Measurements from ENCODE around the gene FOXS1. TPM values are rescaled to one million over a fixed set of nuclear protein-coding genes. Genes with fewer than 3 reads are reported as not detected.

FOXS1 gene
- total and polyA plus RNA-seq, 2 experiments from 2014 or later, result 0.26 TPM; not detected in 1

GRCh38 chr20:31843288-31843687 is 2.1 kb downstream of the FOXS1 start:
- ATAC-seq (no peak), DNase-seq (ENCODE audit: low spot score) (no peak)
- Histone ChIP-seq H3K79me2 (replicated peaks; ENCODE audit: insufficient read depth) (no peaks in the 10 kb centered on the region), H3K4me3 (no peak overlapping the region), H3K36me3 (ENCODE audit: insufficient read depth) (no peaks in the 10 kb centered on the region), H3K4me1 (ENCODE audit: insufficient read depth) (peaks cover 21% of the 10 kb centered on the region; the same call in 1 of the 2 replicates), H3F3A (replicated peaks; ENCODE audit: low read depth) (0 out of 2 replicates have a peak, but pooled peaks cover 2% of the 10 kb centered on the region), H2AFZ (no peak overlapping the region; the same call in 1 of the 2 replicates), H3K4me2 (no peak overlapping the region; the same call in 1 of the 2 replicates), H3K27ac (ENCODE audit: low read depth) (no peak overlapping the region), H4K20me1 (replicated peaks; ENCODE audit: insufficient read depth) (no peaks in the 10 kb centered on the region), H3K9me2 (ENCODE audit: insufficient read depth) (0 out of 2 replicates have a peak, but pooled peaks cover 5% of the 10 kb centered on the region), H3K27me3 (ENCODE audit: insufficient read depth) (peaks cover 13% of the 10 kb centered on the region; the same call in 1 of the 2 replicates)
- H3K36me3 Mint-ChIP-seq (ENCODE audit: low read depth), result no peaks in the 10 kb centered on the region
- peaks cover 5% of the 10 kb centered on the region for H3K27me3 Mint-ChIP-seq (ENCODE audit: insufficient read depth, low read depth, poor library complexity)
- peaks cover 13% of the 10 kb centered on the region; the same call in 1 of the 3 replicates for H3K9me3 Mint-ChIP-seq
- peaks cover 24% of the 10 kb centered on the region for H3K4me1 Mint-ChIP-seq
- H3K4me3 Mint-ChIP-seq, result no peak overlapping the region
- H3K27ac Mint-ChIP-seq, result no peak overlapping the region
- TF ChIP-seq NANOG (IDR thresholded peaks at IDR 0.05; ENCODE audit: borderline replicate concordance) (no peak), ETS1 (IDR thresholded peaks at IDR 0.05) (no peak), CREB1 (CRISPR knock-in tag; IDR thresholded peaks at IDR 0.05; ENCODE audit: low read depth) (no peak), JUNB (IDR thresholded peaks at IDR 0.05; ENCODE audit: unreplicated experiment) (no peak), EZH2phosphoT487 (IDR thresholded peaks at IDR 0.05; ENCODE audit: unreplicated experiment) (no peak), STAT1 (IDR thresholded peaks at IDR 0.05; ENCODE audit: unreplicated experiment) (no peak), EZH2 (IDR thresholded peaks at IDR 0.05; ENCODE audit: low read depth, unreplicated experiment) (no peak), ZNF331 (CRISPR knock-in tag; IDR thresholded peaks at IDR 0.05; ENCODE audit: low read depth) (no peak), REST (IDR thresholded peaks at IDR 0.05; ENCODE audit: unreplicated experiment) (no peak)

- H3F3A ChIP-seq (replicated peaks; ENCODE audit: low read depth), result 0 out of 2 replicates have a peak, but pooled peaks cover 2% of the 10 kb centered on the region
Measured at GRCh38 chr20:31842471-31843157, 2.8 kb downstream of the FOXS1 start.

More at GRCh38 chr20:31842471-31843157, 2.8 kb downstream of the FOXS1 start:
- H3K36me3 ChIP-seq (ENCODE audit: insufficient read depth), result no peaks in the 10 kb centered on the region
- H3K9me3 Mint-ChIP-seq, result peaks cover 11% of the 10 kb centered on the region; the same call in 1 of the 3 replicates
- H3K27me3 ChIP-seq (ENCODE audit: insufficient read depth), result 0 out of 2 replicates have a peak, but pooled peaks cover 7% of the 10 kb centered on the region
- 0 out of 2 replicates have a peak, but pooled peaks cover 5% of the 10 kb centered on the region for H3K9me2 ChIP-seq (ENCODE audit: insufficient read depth)
- H3K79me2 ChIP-seq (replicated peaks; ENCODE audit: insufficient read depth), result no peaks in the 10 kb centered on the region
- TF ChIP-seq EZH2 (IDR thresholded peaks at IDR 0.05; ENCODE audit: low read depth, unreplicated experiment) (no peak), CREB1 (CRISPR knock-in tag; IDR thresholded peaks at IDR 0.05; ENCODE audit: low read depth) (no peak), NANOG (IDR thresholded peaks at IDR 0.05; ENCODE audit: borderline replicate concordance) (no peak)
- H3K27me3 Mint-ChIP-seq (ENCODE audit: insufficient read depth, low read depth, poor library complexity), result peaks cover 5% of the 10 kb centered on the region
- no peaks in the 10 kb centered on the region for H3K36me3 Mint-ChIP-seq (ENCODE audit: low read depth)
- no peak overlapping the region for H3K27ac ChIP-seq (ENCODE audit: low read depth)
- H3K27ac Mint-ChIP-seq, result no peak overlapping the region
- no peak overlapping the region for H3K4me3 Mint-ChIP-seq
- ATAC-seq (peak; percentile 23), DNase-seq (ENCODE audit: low spot score) (peak; percentile 57)
- H4K20me1 ChIP-seq (replicated peaks; ENCODE audit: insufficient read depth), result no peaks in the 10 kb centered on the region
- H3K4me3 ChIP-seq, result no peak overlapping the region
- peak overlapping the region; percentile 35; the same call in 1 of the 2 replicates for H3K4me2 ChIP-seq
- peaks cover 24% of the 10 kb centered on the region for H3K4me1 Mint-ChIP-seq
- H2AFZ ChIP-seq, result peak overlapping the region; percentile 94
- peaks cover 21% of the 10 kb centered on the region; the same call in 1 of the 2 replicates for H3K4me1 ChIP-seq (ENCODE audit: insufficient read depth)
